Loucy (cell line): ENCODE results near the gene VAV3.
A peak's percentile ranks its signal among the peaks of the same experiment; 100 is the strongest.

ENCODE experiments used
- H2AFZ ChIP-seq: fragments of 200-600 bp; sonication (generic); 2 replicates; pipeline ENCODE4 v1.6.0; 2016; ENCODE audit warnings: antibody characterized with exemption, mild to moderate bottlenecking, low read length, moderate library complexity
- H3F3A ChIP-seq: fragments of 200-600 bp; 2 replicates; pipeline ENCODE4 v1.6.0; 2016; ENCODE audit warnings: antibody characterized with exemption, low read depth, mild to moderate bottlenecking
- H3K27me3 ChIP-seq: fragments of 200-600 bp; sonication (generic); 2 replicates; pipeline ENCODE4 v1.6.1; 2014; ENCODE audit warnings: low read length, mild to moderate bottlenecking; ENCODE audit not compliant: insufficient read depth, poor library complexity, severe bottlenecking
- H3K36me3 ChIP-seq: fragments of 200-600 bp; sonication (generic); 2 replicates; pipeline ENCODE4 v1.6.1; 2016; ENCODE audit warnings: low read length; ENCODE audit not compliant: insufficient read depth
- H3K4me1 ChIP-seq: fragments of 200-600 bp; sonication (generic); 2 replicates; pipeline ENCODE4 v1.5.1; 2014; ENCODE audit warnings: low read length, mild to moderate bottlenecking; ENCODE audit not compliant: insufficient read depth, poor library complexity, severe bottlenecking
- H3K4me2 ChIP-seq: fragments of 200-600 bp; sonication (generic); 2 replicates; pipeline ENCODE4 v1.6.0; 2014; ENCODE audit warnings: antibody characterized with exemption, low read length, low read depth, mild to moderate bottlenecking; ENCODE audit not compliant: poor library complexity, severe bottlenecking
- H3K4me3 ChIP-seq: fragments of 200-600 bp; sonication (generic); 2 replicates; pipeline ENCODE4 v1.5.1; 2014; ENCODE audit warnings: low read length, mild to moderate bottlenecking, mixed read lengths; ENCODE audit not compliant: poor library complexity, severe bottlenecking
- H3K79me2 ChIP-seq: fragments of 200-600 bp; sonication (generic); 2 replicates; pipeline ENCODE4 v1.6.1; 2014; ENCODE audit warnings: low read length; ENCODE audit not compliant: insufficient read depth
- H3K9ac ChIP-seq: fragments of 200-600 bp; sonication (generic); 2 replicates; pipeline ENCODE4 v1.6.0; 2014; ENCODE audit warnings: mild to moderate bottlenecking, low read depth, low read length, moderate library complexity; ENCODE audit not compliant: poor library complexity, severe bottlenecking
- H3K9me2 ChIP-seq: fragments of 200-600 bp; sonication (generic); replicated peaks from 2 replicates; pipeline ENCODE4 v1.6.1; 2016; ENCODE audit warnings: low read depth, low read length, mixed read lengths
- H3K9me3 ChIP-seq: fragments of 200-600 bp; sonication (generic); 2 replicates; pipeline ENCODE4 v1.6.1; 2014; ENCODE audit warnings: mild to moderate bottlenecking, antibody characterized with exemption, low read length, low read depth; ENCODE audit not compliant: insufficient read depth
- H4K20me1 ChIP-seq: fragments of 200-600 bp; sonication (generic); 2 replicates; pipeline ENCODE4 v1.6.0; 2014; ENCODE audit warnings: antibody characterized with exemption, low read length, mild to moderate bottlenecking; ENCODE audit not compliant: insufficient read depth, poor library complexity, severe bottlenecking
- CTCF ChIP-seq: fragments of 200-600 bp; sonication (generic); conservative IDR thresholded peaks from 2 replicates; pipeline ENCODE4 v1.5.1; 2014; ENCODE audit warnings: mild to moderate bottlenecking, antibody characterized with exemption, low read length
- EZH2phosphoT487 ChIP-seq: fragments of 200-600 bp; IDR thresholded peaks from 2 replicates; pipeline ENCODE4 v1.6.1; 2018; ENCODE audit warnings: antibody characterized with exemption, mild to moderate bottlenecking, moderate library complexity, borderline replicate concordance

The VAV3 gene

GRCh38 chr1:107899655-107900054 lies 65.3 kb downstream of the VAV3 start:
- no peaks in the 10 kb centered on the region for H3K9me2 ChIP-seq
- no peaks in the 10 kb centered on the region for H3K9me3 ChIP-seq
- TF ChIP-seq EZH2phosphoT487 (no peak), CTCF (no peak)
- H3K4me1 ChIP-seq = peaks cover 91% of the 10 kb centered on the region
- peaks cover 78% of the 10 kb centered on the region for H4K20me1 ChIP-seq
- no peaks in the 10 kb centered on the region for H3K36me3 ChIP-seq
- H3K9ac ChIP-seq = peak overlapping the region; percentile 61
- no peaks in the 10 kb centered on the region for H3K27me3 ChIP-seq
- H3K4me3 ChIP-seq = peak overlapping the region; percentile 37
- H3F3A ChIP-seq = peaks cover 16% of the 10 kb centered on the region
- peaks cover 96% of the 10 kb centered on the region for H3K79me2 ChIP-seq
- H3K4me2 ChIP-seq = peak overlapping the region; percentile 79
- H2AFZ ChIP-seq = no peak overlapping the region

- peaks cover 96% of the 10 kb centered on the region for H3K79me2 ChIP-seq
- H3K27me3 ChIP-seq = no peaks in the 10 kb centered on the region
- peaks cover 60% of the 10 kb centered on the region for H4K20me1 ChIP-seq
- peaks cover 79% of the 10 kb centered on the region for H3K4me1 ChIP-seq
- H3K36me3 ChIP-seq = peaks cover 13% of the 10 kb centered on the region; the same call in 1 of the 2 replicates
- H3K9ac ChIP-seq = peak overlapping the region; percentile 61
- TF ChIP-seq CTCF (peak; percentile 48), EZH2phosphoT487 (no peak)
- no peaks in the 10 kb centered on the region for H3K9me2 ChIP-seq
- peaks cover 8% of the 10 kb centered on the region; the same call in 1 of the 2 replicates for H3K9me3 ChIP-seq
- H3K4me2 ChIP-seq = peak overlapping the region; percentile 79
- H2AFZ ChIP-seq = no peak overlapping the region
- peaks cover 16% of the 10 kb centered on the region for H3F3A ChIP-seq
- peak overlapping the region; percentile 57 for H3K4me3 ChIP-seq
These were observed 67.3 kb downstream of the VAV3 start for GRCh38 chr1:107897438-107898345.

DNA sequence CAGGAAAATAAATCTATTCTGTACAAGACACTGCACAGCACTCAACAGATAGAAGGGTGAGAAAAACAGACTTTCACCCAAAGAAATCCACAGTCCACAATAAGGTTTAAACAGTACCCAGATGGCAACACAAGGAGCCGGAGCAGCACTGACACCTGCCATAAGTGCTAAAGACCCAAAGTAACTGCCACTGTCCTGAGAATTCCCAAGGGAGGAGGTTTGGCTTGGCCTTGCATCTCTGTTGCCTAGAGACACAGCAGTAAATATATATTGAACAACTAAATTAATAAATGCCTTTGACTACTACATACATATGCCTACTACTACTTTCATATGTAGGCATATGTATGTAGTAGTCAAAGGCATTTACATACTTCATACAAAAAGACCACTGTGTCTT lies 68.0 kb downstream of the VAV3 start:
- peaks cover 96% of the 10 kb centered on the region for H3K79me2 ChIP-seq
- H3K4me3 ChIP-seq = peak overlapping the region; percentile 57
- H4K20me1 ChIP-seq = peaks cover 53% of the 10 kb centered on the region
- H3K4me1 ChIP-seq = peaks cover 74% of the 10 kb centered on the region
- H3K9ac ChIP-seq = peak overlapping the region; percentile 61
- H3K4me2 ChIP-seq = peak overlapping the region; percentile 79
- TF ChIP-seq EZH2phosphoT487 = no peak
- no peak for TF ChIP-seq CTCF
- H3F3A ChIP-seq = peaks cover 16% of the 10 kb centered on the region
- peaks cover 8% of the 10 kb centered on the region; the same call in 1 of the 2 replicates for H3K9me3 ChIP-seq
- no peaks in the 10 kb centered on the region for H3K27me3 ChIP-seq
- H3K36me3 ChIP-seq = peaks cover 13% of the 10 kb centered on the region; the same call in 1 of the 2 replicates
- H2AFZ ChIP-seq = no peak overlapping the region
- H3K9me2 ChIP-seq = no peaks in the 10 kb centered on the region
